HuH-7.5 (cell line): ENCODE data around the gene SCAPER.
A peak's percentile ranks its signal among the peaks of the same experiment; 100 is the strongest.

ENCODE experiments used
- DNase-seq: peaks from one replicate; pipeline ENCODE4 v3.0.0; 2011; ENCODE audit warnings: low spot score

Gene SCAPER

GRCh38 chr15:76426941-76427340 is 478.2 kb downstream of the SCAPER start:
- no peak for DNase-seq

- DNase-seq, result no peak
Measured at GRCh38 chr15:76418352-76419140, 486.6 kb downstream of the SCAPER start.

DNA sequence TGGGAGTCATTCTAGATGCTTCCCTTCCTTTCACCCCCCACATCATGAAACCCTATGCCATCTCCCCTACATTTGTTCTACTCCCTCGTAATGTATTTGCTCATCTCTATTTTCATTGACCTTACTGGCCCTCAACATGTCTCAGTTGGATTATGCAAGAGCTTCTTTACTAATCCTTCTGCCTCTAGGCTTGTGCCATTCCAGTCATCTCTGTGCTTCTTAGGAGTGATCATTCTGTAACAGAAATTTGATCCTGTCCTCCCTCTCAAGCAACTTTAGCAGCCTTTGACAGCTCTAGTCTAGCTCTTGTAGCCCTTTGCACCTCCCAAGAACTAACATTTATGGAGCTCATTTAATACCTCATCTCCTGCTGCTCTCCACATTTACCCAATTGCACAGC is 503.9 kb downstream of the SCAPER start:
- no peak for DNase-seq

GRCh38 chr15:76398317-76399104 is 506.6 kb downstream of the SCAPER start:
- no peak for DNase-seq

DNA sequence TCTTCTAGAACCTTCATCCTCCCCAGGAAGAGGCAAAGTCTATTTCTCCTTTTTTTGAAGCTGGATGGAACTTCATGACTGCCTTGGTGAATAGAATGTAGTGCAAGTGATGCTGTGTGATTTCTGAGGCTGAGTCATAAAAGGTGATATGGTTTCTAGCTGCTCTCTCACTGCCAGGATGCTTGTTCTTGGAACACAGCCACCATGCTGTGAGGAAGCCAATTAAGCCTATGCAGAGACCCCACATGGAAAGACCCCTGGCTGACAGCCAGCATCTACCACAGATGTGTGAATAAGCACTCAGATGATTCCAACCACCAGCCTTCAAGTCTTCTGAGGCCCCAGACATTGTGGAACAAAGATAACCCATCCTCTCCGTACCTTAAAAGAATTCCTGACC is 511.5 kb downstream of the SCAPER start:
- no peak for DNase-seq

GRCh38 chr15:76391847-76392246 is 513.3 kb downstream of the SCAPER start:
- no peak for DNase-seq

GRCh38 chr15:76391309-76391708 is 513.8 kb downstream of the SCAPER start:
- DNase-seq, result no peak

GRCh38 chr15:76390571-76390970 is 514.6 kb downstream of the SCAPER start:
- DNase-seq, result no peak

DNA sequence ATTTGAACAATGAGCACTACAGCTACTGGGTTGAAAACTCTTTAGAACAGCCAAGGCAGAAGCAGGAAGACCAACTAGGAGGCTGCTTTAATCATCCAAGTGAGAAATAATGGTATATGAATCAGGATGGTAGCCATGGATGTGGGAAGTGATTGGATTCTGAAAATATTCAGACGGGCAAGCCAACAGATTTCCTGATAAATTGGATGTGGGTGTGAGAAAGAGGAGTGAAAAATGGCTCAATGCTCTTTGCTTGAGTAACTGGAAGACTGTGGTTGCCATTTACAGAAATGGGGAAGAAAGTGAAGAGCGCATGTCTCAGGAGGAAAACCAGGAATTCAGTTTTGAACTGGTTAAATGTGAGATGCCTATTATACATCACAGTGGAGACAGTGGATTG is 518.2 kb downstream of the SCAPER start:
- no peak for DNase-seq

- DNase-seq, result no peak
Measured at GRCh38 chr15:76386178-76386577, 519.0 kb downstream of the SCAPER start.

DNA sequence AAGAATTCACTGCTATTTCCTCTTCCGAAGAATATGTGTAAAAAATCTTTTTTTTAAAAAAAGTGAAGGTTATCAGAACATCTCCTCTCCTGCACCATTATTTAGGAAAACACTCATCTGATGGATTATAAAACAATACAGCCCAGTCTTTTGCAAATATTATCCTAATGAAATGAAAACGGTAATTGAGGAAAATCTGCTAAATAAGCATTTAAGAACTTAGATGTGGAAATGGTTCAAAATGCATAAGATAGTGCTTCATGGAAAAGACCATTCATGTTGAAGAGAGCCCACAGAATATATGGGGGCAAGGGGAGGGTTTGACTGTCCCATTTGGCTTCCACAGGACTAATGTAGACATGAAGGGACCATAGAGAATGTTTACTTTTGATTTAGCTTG is 520.7 kb downstream of the SCAPER start:
- DNase-seq, result no peak

DNA sequence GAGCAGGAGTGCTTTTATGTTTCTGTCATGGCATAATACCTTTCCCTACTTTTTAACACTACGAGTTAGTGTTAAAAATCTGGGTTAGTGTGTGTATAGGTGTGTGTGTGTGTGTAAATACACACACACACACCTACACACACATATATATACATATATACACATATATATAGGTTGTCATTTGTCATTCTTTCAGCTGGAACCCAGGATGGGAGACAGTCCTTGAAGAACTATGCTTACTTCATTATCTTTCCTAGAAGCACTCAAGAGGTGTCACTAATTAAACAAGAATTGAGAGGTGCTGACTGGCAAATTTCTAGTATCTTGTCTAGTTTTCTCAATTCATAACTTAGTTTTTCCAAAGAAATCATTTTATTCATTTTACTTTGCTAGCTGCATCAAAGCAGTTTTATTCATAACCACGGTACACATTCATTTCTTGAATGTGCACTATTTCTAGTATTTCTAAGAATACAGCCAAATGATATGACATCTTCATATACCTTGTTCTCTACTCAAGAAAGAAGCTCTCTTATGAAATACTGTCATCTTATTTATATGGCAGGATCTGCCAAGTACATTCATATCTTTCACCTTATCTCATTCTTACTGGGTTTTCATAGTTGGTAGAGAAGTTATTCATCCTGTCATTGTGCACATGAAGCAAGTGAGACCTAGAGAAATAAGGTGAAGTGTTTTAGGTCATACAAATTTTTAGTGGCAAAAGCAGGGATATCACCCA is 522.0 kb downstream of the SCAPER start:
- DNase-seq, result no peak

DNA sequence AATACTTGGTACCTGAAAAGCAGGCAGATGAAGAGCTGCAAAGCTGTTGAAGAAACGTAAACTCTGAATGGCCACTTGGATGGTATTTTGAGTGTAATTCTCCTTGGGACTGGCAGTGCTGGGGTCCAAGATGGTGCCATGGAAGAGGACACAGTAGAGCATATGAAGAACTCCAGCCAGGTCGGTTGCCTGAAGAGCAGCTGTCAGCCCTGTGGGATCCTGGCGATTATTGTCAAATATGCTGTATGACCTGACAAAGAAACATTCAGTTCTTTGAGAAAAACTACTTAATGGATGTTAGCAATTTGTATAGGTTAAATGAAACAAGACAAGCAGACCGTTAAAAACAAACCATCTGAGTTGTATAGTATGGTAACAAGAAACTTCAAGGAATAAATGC is 523.8 kb downstream of the SCAPER start:
- DNase-seq, result no peak

- no peak for DNase-seq
Measured at GRCh38 chr15:76380249-76380648, 524.9 kb downstream of the SCAPER start.

GRCh38 chr15:76378691-76379090 is 526.4 kb downstream of the SCAPER start:
- no peak for DNase-seq

DNA sequence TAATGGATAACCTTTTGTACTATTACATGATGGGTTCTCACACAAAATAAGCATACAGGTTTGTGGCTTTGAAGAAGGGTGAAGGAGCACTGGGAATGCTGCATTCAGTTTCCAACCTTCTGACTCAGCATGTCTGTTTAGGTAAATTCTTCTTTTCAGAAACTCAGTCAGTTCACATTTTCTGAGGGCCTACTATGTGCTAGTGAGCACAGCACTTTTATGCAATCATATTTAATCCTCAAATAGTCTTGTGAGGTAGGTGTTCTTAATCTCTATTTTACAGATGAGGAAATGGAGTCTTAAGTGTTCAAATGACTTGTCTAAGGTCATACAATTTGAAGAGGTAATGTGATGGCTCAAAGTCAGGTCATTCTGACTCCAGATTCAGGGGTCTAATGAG is 527.4 kb downstream of the SCAPER start:
- no peak for DNase-seq

DNA sequence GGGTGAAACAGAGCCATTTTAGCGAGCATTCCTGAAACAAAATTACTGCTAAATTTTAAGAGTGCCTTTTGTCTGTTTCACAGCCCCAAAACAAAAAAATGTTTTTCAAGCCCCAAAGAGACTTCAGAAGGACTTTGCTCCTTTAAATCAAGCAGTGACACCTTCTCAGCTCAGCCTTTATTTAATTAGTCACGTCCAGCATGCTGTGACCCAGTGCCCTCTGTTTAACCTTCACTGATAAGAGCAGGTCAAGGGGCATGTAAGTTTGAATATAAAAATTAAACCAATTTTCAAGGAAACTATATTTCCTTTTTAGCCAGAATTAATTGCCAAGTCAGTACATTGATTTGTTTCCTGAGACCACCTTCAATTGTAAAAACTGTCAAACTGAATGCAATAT is 527.9 kb downstream of the SCAPER start:
- no peak for DNase-seq

DNA sequence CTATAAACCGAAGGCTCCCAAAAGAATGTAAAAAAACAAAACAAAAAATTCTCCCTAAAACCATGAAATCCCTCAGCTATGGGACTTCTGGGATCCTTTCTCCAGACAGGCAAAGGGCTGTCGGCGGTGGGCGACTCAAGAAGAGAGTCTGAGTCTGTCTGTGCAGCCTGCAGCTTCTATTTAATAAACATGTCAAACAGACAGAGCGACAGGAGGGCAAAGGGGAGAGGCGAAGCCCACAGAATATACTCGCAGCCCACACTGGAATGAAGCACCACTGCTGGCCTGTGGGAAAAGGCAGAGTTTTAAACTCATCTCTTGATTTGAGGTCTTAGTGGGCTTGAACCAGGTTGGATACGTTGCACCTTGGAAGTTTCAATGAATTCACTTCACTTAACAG is 528.3 kb downstream of the SCAPER start:
- DNase-seq, result peak; percentile 23

DNA sequence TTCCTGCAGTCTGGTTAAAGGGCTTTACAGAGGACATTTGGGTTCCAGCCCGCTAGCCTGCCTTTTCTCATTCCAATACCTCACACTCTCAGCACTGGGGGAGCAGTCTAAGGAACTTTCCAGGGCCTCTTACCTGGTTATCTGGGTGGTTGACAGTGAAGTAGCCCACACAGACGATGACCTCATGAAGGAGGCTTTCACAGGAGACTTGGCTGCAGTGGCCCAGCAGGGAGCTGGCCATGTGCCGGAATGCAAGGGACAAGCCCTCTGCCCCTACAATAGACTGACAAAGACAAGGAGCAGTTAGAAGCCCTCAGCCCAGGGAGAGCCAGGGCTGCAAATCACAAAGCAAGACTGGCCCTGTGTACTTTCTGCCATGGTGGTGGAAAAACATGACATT is 529.1 kb downstream of the SCAPER start:
- no peak for DNase-seq

DNA sequence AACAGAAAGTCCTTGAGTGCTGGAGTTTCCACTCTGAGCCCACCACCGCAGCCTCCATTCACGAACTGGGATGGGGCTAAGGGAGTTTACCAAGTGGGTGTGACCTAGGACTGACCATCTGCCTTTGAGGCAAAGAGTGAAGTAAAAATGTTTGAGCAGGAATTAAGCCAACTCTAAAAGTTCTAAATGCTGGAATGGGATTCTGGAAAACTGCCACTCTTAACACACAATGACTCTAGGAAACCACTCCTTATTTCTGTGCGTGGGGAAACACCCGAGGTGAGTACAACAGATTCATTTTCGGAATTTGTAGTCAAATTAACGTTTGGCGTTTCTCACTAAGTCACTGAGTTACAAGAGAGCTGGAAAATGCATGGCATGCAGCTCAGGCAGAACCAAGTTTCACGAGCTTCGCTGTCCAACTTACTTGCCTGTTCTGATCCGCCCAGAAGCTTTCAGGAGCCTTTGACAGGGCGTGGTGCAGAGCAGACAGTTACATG is 537.0 kb downstream of the SCAPER start:
- no peak for DNase-seq

- DNase-seq, result no peak
Measured at GRCh38 chr15:76366714-76367113, 538.4 kb downstream of the SCAPER start.

DNA sequence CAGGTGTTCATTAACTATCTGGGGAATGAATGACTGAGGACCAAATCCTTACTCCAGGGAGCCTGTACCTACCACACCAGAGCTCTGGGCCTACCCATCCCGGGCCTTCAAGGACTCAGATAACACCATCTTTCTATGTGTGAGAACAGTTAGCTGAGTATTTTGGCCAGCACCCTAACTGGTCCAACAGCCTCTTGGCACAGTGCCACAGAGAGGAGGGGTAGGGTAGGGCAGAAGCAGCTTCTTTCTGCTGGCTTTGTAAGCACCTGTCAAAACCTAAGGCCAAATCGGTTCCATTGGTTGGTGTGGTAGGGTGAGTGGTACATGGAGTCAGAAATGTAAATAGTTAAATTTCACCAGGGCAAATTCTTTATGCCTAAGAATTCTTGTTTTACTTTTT is 541.9 kb downstream of the SCAPER start:
- no peak for DNase-seq

DNA sequence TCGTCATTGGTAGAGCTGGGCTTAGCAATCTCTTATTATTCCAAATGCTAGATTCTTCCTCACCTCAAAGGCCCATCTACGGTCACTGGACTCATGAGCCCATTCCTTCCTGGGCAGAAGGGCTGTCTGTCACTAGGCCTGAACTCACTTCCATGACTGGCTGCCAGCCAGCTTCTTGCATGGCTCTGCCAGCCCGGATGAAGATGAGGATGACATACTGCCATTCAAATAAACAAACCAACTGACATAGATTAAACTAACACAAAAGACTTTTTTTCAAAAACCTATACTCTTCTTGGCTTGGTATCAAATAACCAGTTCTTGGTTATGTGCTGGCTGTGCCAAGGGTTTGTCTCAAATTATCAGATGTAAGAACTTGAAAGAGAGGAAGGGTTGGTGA is 544.7 kb downstream of the SCAPER start:
- DNase-seq, result no peak
